GM03348 (cell line): Measurements from ENCODE around the gene SH3TC1.

ENCODE experiments used
- DNase-seq: peaks from one replicate; pipeline ENCODE4 v3.0.0; 2012; ENCODE audit warnings: low spot score

The SH3TC1 gene

GRCh38 chr4:8263397-8263796 is 64.3 kb downstream of the SH3TC1 start:
- no peak for DNase-seq

- DNase-seq = no peak
Measured at GRCh38 chr4:8264106-8264505, 65.0 kb downstream of the SH3TC1 start.

GRCh38 chr4:8265171-8265929 is 66.3 kb downstream of the SH3TC1 start:
- no peak for DNase-seq

GRCh38 chr4:8266088-8266487 is 67.0 kb downstream of the SH3TC1 start:
- DNase-seq = no peak

- no peak for DNase-seq
Measured at GRCh38 chr4:8266508-8266907, 67.4 kb downstream of the SH3TC1 start.

GRCh38 chr4:8267077-8267476 is 68.0 kb downstream of the SH3TC1 start:
- DNase-seq = peak; percentile 91

- no peak for DNase-seq
Measured at GRCh38 chr4:8268211-8268610, 69.1 kb downstream of the SH3TC1 start.

- DNase-seq = no peak
Measured at GRCh38 chr4:8268901-8269534, 69.9 kb downstream of the SH3TC1 start.

GRCh38 chr4:8269535-8270417 is 70.7 kb downstream of the SH3TC1 start, which contains the start of gene HTRA3:
Gene HTRA3 (plus strand): TSS chr4:8269754. CDS start chr4:8269969, 215 bp downstream.
- peak; percentile 72 for DNase-seq

GRCh38 chr4:8270418-8270771 is 71.3 kb downstream of the SH3TC1 start:
- no peak for DNase-seq

GRCh38 chr4:8270912-8271815 is 72.1 kb downstream of the SH3TC1 start:
- no peak for DNase-seq

GRCh38 chr4:8271821-8272220 is 72.7 kb downstream of the SH3TC1 start:
- no peak for DNase-seq

GRCh38 chr4:8272472-8273428 is 73.7 kb downstream of the SH3TC1 start:
- no peak for DNase-seq

- DNase-seq = no peak
Measured at GRCh38 chr4:8273450-8273849, 74.4 kb downstream of the SH3TC1 start.

- no peak for DNase-seq
Measured at GRCh38 chr4:8274066-8274652, 75.1 kb downstream of the SH3TC1 start.

- peak; percentile 97 for DNase-seq
Measured at GRCh38 chr4:8274765-8275547, 75.9 kb downstream of the SH3TC1 start.

GRCh38 chr4:8275548-8275910 is 76.4 kb downstream of the SH3TC1 start:
- DNase-seq = no peak

- peak; percentile 75 for DNase-seq
Measured at GRCh38 chr4:8276358-8277240, 77.5 kb downstream of the SH3TC1 start.
